Retina (tissue), 1 donor: ENCODE data around the gene PRPF39.

Source experiments
- DNase-seq: peaks from one replicate; pipeline ENCODE4 v3.0.0-alpha.2; 2016

PRPF39 gene

DNA sequence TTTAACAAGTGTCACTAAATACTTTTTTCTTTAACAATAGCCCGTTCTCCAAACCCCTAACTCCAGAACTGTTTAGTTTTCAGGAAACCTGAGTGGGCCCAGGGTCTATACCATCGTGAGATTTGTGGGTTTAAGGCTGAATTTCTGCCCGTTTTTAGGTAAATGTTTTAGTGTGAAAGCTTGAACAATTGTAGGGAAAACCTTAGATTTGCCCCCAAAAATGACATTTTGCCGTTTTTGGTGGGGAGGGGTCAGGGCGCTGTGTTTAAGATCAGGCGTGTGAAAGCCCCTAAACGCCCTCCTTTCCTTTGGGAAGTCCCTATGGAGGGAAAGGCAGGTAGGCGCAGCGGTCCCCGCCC, 320 bp upstream of the PRPF39 start:
- peak; percentile 39 for DNase-seq

DNA sequence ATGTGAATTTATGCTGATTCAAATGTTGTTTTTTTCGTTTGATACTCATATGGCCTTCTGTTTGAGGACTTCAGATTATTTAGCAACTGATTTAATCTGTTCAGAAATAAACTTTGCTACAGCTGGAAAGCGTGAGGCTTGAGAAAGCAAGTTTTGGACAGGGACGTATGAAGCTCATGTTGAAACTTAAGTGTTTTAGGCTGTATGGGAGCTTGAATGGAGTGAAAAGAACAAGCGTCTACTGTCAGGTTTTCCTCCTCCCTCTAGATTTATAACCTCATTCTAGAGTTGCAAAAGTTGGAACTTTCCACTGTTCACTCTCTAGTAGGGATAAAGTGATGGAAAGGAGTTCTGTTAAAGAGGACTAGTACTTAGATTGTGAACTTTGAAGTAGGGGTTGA, 1.0 kb downstream of the PRPF39 start:
- DNase-seq = no peak

DNA sequence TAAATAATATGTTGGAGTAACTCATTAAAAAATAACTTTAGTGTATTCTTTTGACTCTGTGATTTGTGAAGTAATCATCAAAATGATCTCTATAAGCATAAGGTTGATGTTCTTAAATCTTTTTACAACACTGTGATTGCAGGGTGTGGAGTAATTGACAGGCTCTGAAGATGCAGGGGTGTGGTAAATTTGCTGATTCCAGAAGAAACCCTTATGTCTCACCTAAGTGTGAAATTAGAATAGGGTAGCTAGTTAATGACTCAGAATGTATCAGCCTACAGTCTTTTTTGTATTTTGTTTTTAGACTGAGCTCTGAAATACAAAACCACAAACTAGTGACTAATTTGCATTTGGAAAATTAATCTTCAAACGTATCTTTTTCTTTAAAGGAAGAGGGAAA, 5.9 kb downstream of the PRPF39 start:
- no peak for DNase-seq

DNA sequence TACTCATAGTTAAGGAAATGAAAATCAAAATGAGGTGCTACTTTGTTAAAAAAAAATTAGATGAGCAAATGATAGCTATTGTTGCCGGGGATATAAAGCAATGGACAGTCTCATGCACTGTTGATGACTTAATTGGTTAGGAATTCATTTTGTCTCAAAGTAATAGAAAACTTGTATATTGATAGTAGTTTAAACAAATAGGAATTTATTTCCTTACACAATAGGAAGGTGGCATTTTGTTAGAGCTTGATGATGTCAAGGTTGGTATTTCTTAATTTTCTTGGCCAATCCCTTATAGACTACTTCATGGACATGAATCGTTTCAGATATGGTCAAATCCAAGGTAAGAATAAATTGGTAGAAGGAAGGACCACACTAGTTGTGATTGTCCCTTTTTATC, 7.8 kb downstream of the PRPF39 start:
- no peak for DNase-seq

DNA sequence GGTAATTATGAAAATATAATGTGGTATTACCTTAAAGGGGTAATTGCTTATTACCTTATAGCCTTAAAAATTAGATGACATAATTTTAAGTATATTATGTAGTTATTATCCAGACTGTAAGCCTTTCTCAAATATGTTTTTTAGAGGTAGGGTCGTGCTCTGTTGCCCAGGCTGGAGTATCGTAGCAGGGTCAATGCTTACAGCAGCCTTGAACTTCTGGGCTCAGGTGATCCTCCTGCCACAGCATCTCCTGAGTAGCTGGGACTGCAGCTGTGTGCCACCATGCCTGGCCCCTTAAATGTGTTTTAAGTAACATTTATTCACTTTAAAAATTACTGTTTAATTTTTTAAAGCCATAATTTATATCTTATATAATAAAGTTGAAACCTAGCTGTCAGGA, 10.4 kb downstream of the PRPF39 start:
- DNase-seq = no peak

DNA sequence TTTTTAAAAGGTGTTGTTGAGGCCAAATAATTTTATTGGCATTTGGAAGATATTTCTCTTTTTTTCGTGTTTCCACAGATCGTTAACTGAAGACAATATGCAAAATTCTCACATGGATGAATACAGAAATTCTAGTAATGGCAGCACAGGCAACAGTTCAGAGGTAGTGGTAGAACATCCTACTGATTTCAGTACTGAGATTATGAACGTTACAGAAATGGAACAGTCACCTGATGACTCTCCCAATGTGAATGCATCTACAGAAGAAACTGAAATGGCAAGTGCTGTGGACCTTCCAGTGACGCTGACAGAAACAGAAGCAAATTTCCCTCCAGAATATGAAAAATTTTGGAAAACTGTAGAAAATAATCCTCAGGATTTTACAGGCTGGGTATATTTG, 11.2 kb downstream of the PRPF39 start:
- no peak for DNase-seq

DNA sequence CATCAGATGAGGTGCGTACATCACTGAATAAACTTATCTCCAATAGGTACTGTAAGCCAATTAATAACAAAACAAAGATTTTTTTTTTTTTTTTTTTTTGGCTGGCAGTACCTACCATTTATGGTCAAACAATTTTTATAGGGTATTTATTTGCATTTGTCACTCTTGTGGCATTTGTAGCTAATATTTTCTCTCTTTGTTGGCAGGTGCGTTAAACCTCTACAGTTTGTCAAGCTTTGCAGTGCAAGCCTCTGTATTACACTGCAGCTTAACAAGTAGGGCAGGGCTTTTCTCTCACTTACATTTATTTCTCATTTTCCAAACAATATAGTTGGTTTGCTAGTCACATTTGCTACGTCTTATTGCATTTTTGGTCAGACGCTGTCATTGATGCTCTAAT, 12.3 kb downstream of the PRPF39 start:
- DNase-seq = no peak

DNA sequence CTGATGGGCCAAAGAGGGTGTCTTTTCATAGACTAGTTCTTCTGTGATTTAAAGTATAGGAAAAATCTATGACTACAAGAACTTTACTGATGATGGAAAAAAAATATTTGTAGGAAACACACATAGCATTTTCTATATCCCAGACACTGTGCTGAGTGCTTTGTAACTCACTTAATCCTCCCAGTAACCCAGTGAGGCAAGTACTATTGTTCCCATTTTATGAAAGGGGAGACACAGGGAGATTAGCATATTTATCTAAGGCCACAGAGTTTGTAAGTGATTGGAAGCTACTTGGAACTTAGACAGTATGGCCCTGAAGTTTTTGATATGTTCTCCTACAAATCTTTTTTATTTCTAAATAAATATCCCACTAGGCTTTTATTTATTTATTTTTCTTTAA, 19.9 kb downstream of the PRPF39 start:
- DNase-seq = no peak

DNA sequence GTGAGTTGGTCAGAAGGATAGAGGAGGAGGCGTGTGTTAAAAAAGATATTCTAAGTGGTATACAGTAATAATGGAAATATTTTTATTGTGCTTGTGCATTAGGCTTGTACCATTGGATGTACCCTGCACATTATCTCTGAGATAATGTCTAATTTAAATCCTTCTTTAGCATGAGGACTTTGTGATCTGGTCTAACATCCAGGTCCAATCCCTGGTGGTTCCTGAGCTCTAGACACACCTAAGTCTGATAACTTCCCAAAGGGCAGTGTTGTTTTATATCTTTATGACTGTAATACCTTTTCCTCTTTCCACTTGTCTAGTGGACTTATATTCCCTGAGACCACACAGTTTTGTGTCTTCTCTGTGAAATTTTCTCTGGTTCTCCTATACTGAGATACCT, 20.6 kb downstream of the PRPF39 start:
- no peak for DNase-seq

DNA sequence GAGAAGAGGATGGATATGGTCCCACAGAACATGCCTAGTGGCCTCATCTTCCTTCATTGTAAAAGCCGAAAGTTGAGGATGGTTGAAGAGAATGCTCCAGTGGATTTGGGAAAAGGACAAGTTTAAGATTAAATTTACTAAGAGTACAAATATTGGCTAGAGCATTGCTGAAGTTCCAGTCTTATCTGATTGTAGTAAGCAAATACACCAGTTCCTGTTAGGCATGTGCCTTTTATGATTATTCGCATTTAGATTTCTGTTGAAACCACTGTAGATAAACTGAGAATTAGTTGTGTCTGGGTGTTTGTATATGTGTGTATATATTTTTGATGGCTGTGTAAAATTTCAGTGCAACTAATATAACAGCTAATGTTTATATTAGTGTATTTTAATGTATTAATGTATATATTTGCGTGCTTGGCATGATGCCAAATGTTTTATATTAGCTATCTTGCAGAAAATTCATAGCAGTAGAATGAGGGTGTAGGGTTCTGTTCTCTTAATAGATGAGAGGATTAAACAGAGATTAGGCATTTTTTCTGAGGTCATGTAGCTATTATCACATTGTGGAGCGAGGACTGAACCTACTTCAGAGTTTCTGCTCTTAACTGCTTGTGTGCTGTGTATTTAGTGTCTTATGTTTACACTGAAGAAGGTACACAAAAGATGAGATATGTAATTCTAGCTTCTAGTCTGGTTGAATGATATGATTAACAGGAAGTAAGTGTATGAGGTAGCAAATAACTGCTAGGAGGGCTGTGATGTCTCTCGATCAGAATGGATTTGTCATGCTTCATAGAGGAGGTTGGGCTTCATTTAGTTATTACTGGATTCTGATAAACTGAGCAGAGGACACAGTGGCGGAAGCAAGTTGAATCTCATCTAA, 29.2 kb downstream of the PRPF39 start:
- no peak for DNase-seq

DNA sequence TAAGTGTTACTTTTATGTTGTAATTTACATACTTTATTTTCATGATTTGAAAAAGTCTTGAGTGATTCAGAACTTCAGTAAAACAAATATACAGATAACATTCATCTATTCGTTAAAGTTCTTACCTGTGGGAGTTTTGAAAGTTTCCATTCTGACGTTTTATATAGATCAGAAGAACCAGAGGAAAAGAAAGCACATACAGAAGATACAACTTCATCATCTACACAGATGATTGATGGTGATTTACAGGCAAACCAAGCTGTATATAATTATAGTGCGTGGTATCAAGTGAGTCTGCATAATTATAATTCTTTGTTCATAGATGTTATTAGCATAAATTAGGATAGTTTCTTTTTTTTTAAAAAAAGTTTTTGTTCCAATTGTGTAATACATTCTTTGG, 30.4 kb downstream of the PRPF39 start:
- DNase-seq = no peak

DNA sequence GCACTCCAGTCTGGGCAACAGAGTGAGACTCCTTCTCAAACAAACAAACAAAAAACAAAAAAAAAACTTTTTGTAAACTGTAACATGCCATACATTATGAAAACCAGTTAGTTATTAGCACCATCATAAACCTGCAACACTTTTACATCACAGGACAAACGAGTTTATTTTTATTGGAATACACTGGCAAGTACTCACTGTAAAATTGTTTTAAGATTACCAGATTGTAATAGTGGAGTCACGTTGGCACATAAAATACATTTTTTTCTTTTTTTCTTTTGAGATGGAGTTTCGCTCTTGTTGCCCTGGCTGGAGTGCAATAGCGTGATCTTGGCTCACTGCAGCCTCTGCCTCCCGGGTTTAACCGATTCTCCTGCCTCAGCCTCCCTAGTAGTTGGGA, 34.7 kb downstream of the PRPF39 start:
- no peak for DNase-seq

DNA sequence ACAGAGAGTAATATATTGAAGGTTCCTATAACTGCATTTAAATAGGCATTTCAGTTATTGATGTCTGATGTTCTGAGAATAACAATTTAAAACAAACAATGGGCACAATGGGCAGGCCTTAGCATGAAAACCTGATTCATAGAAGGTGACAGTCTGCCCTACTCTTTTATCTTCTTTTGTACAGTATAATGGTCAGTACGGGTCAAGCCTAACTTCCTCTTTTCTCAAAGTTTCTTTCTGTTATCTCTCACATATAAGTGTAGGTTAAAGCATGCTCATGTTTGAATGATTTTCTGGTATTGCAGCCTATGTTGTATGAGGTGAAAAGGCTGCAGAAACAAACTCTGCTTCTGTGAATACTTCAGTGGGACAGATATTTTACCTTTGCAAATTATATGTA, 36.2 kb downstream of the PRPF39 start:
- no peak for DNase-seq

DNA sequence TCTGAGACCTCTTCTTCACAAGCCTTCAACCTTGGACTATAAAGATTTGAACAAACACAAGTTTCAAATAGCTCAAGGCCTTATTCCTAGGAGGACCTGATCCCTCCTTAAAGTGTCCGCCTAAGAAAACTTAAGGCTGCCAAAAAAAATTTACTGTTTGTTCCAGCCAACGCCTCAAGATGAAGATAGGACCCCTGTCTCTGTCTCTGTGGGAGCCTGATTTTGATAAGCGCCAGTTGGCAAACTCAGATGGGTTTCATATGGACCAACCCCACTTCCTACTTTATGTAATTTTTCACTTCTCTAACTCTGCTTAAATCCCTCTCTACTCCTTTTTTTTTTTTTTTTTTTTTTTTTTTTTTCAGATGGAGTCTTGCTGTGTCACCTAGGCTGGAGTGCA, 39.4 kb downstream of the PRPF39 start:
- no peak for DNase-seq

DNA sequence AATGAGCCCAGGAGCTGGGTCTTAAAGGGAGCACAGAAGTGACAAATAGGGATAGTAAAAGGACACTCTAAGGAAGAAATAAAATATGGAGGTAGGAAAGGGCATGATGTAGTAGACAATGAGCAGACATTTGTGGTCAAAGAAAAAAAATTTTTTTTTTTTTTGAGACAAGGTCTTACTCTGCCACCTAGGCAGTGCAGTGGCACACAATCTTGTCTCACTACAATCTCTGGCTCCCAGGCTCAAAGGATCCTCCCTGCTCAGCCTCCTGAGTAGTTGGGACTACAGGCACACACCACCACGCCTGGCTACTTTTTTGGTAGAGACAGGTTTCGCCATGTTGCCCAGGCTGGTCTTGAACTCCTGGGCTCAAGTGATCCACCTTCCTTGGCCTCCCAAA, 41.8 kb downstream of the PRPF39 start:
- no peak for DNase-seq

DNA sequence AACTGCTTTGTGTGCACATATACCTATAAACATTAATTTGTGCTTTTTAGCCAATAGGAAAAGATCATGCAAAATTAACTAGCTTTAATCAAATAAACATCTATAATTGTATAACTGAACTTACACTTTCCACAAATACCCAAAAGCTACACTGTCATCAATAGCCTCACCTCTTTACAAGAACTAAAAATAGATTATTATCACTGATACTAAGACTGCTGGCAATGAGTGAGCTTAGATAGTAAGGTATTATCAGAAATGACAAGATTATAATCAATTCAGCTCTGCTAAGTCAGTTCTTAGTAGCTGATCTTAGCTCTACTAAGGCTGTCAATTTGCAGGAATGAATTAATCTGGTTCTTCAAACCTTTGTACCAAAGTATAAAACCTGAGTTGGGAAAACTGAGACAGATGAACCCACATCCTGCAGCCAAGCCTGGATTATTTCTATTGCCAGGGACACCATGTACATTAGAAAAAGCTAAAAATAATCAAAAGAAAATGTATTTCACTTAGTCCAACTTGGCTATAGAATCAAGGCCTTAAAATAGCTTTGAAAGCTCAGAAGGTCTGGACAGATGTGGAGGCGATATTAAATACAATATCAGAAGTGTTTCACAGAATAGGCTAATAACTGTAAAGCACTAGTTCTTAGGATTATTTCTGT, 45.2 kb downstream of the PRPF39 start:
- no peak for DNase-seq

DNA sequence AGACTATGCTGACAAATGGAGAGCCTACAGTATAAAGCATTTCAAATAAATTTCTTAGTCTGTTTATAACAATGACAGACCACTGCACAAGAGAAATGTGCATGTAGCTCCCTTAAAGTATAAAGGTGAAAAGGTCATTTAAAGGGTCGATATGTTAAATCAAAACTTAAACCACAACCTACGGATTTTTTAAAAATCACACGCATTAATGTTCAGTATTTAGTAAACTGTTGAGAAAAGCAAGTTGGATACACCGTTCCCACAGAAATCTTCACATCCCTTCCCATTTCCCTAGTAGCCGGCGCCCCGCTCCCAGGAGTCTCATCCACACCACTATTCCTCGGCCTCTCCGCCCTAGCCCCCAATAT, 49.8 kb downstream of the PRPF39 start:
- DNase-seq = no peak

DNA sequence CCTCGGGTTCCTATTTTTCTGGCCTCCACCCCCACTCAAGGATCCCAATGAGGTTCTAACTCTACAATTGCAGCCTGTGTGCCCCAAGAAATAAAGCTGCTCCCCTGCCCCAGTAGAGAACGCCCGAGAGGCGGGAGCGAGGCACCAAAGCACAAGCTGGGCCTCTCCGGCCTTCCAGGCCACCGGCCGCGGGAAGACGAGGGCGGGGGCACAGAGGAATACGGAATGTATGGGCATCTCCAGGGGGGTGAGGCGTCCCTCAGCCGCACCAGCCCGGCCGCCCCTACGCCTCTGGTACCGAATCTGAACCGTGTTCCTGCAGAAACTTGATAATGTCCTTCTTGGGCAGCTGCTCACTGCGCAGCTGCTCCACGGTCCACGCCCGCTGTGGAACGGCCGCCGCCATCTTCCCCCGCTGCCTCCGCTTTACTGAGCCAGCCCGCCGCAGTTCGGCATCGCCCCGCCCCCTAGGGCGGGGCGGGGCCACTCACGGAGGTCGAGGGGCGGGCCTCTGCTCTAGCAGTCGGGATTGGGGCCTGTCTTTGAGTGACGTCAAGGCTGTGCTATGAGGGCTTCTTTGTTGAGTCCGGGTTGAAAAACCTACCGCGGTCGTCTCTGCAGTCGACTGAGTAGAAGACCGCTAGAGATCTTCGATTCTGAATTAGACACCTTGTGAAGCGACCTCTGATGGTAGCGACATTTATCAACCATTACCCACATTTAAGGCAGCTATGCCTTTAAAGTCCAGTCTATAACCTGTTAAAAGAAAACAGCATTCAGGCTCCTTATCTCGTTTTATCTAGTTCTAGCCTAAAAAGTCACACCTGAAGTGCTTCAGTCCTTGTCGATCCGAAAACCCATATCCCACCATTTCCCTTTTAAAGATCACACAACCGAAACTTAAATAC, 50.4 kb downstream of the PRPF39 start, which contains the start of gene FKBP3:
TSS of gene FKBP3 (minus strand) at position 431 of the 908 bp plus-strand sequence. CDS start at position 406, 25 bp downstream.
- DNase-seq = peak; percentile 100

DNA sequence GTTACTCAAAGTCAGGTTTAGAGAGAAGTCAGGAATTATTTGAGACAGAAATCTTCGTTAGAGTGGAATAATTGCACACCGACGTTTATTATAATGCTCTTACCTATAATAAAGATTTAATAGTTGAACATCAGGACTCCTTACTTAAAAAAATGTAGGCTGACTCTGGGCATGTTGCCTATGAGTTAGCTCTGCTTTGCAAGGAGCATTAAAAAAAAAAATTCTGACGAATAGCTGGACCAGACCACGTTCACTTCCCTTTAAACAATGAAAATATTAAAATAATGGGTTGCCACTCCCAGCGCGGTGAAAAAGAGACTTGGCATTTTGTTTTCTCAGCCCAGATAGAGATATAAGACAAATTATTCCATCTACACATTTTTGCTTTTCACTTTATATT, 51.2 kb downstream of the PRPF39 start:
- no peak for DNase-seq

DNA sequence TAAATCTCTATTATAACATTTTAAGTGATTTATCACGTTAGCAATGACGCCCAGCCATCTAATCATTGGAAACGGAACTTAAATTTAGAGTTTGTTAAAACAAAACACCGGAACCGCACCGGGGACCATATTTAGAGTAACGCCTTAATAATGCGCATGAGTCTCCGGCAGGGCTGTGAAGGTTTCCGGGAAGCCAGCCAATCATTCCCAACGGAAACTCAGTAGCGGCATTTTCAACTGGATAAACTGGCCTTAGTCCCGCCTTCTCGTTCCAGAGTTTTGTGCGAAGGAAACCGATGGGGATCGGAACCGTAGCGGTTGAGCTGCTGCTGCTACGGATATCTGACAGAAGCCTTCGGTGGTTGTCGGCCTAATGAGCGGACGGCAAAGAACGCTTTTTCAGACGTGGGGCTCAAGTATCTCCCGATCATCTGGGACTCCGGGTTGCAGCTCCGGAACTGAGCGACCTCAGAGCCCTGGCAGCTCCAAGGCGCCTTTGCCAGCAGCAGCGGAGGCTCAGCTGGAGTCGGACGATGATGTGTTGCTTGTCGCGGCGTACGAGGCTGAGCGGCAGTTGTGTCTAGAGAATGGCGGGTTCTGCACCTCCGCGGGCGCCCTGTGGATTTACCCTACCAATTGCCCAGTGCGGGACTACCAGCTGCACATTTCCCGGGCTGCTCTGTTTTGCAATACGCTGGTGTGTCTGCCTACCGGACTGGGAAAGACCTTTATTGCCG, 51.9 kb downstream of the PRPF39 start, which contains the start of gene FANCM:
TSS of gene FANCM (plus strand) at position 272 of the 737 bp plus-strand sequence. CDS start at position 374, 102 bp downstream.
- peak; percentile 94 for DNase-seq

DNA sequence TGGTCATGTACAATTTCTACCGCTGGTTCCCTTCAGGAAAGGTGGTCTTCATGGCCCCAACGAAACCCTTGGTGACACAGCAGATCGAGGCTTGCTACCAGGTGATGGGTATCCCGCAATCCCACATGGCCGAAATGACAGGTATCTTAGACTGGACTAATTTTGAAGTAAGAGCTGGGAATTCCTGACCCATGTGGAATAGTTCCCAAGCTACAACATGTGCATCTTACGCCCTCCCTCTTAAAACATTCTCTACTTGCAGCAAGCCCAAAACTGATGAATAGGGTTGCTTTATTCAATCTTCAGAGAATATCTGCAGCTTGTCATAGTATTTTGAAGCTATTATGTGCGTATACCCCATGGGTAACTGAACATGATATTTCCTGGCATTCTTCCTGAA, 52.5 kb downstream of the PRPF39 start:
- no peak for DNase-seq

DNA sequence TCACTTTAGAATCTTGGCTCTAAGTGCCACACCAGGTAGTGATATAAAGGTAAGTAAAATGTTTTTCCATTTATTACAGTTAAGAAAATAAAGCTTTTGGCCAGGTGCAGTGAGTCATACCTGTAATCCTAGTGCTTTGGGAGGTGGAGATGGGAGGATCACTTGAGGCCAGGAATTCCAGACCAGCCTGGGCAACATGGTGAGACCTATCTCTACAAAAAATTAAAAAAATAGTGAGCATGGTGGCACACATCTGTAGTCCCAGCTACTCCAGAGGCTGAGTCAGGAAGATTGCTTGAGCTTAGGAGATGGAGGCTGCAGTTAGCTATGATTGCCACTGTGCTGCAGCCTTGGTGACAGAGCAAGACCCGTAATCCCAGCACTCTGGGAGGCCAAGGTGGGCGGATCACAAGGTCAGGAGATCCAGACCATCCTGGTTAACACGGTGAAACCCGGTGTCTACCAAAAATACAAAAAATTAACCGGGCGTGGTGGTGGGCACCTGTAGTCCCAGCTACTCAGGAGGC, 56.8 kb downstream of the PRPF39 start:
- no peak for DNase-seq
